PFSK-1 (cell line): ENCODE results near the gene CACNA1I.

ENCODE experiments used
- FOXP2 ChIP-seq: optimal IDR thresholded peaks from 2 replicates; pipeline ENCODE3; 2011; ENCODE audit warnings: borderline replicate concordance, control low read depth, inconsistent platforms; ENCODE audit not compliant: insufficient read depth; ENCODE audit errors: extremely low read length, extremely low read depth
- POLR2AphosphoS5 ChIP-seq: IDR thresholded peaks from 2 replicates; pipeline ENCODE4 v1.6.1; 2012; ENCODE audit warnings: low read depth, mild to moderate bottlenecking, control low read depth, low read length, moderate library complexity
- REST ChIP-seq, 2 experiments: IDR thresholded peaks; 2 replicates each; pipeline versions ENCODE4 v1.6.1 to v1.8.0; 2011 to 2012; ENCODE audit warnings: low read depth in 2 of 2, low read length in 2 of 2, control low read depth in 1 of 2, inconsistent platforms in 1 of 2, mild to moderate bottlenecking in 1 of 2, moderate library complexity in 1 of 2; ENCODE audit not compliant: insufficient read depth in 1 of 2
- SIN3A ChIP-seq: IDR thresholded peaks from 2 replicates; pipeline ENCODE4 v1.6.1; 2012; ENCODE audit warnings: mild to moderate bottlenecking, low read length, moderate library complexity, borderline replicate concordance; ENCODE audit not compliant: insufficient read depth
- TAF1 ChIP-seq: IDR thresholded peaks from 2 replicates; pipeline ENCODE4 v1.6.1; 2012; ENCODE audit warnings: low read length, control low read depth, borderline replicate concordance; ENCODE audit not compliant: insufficient read depth

The CACNA1I gene

GRCh38 chr22:39665661-39666431 is 95.3 kb downstream of the CACNA1I start:
- TF ChIP-seq FOXP2, result no peak
- no peak for TF ChIP-seq POLR2AphosphoS5
- no peak for TF ChIP-seq REST (IDR thresholded peaks at IDR 0.05; ENCODE audit: insufficient read depth in 1 of 2, low read depth in 2 of 2, low read length in 2 of 2)
- TF ChIP-seq SIN3A, result no peak
- TF ChIP-seq TAF1, result no peak

- no peak for TF ChIP-seq SIN3A
- no peak for TF ChIP-seq TAF1
- no peak for TF ChIP-seq REST (IDR thresholded peaks at IDR 0.05; ENCODE audit: insufficient read depth in 1 of 2, low read depth in 2 of 2, low read length in 2 of 2)
- TF ChIP-seq FOXP2, result no peak
- TF ChIP-seq POLR2AphosphoS5, result no peak
These were observed 95.9 kb downstream of the CACNA1I start for GRCh38 chr22:39666495-39666894.

DNA sequence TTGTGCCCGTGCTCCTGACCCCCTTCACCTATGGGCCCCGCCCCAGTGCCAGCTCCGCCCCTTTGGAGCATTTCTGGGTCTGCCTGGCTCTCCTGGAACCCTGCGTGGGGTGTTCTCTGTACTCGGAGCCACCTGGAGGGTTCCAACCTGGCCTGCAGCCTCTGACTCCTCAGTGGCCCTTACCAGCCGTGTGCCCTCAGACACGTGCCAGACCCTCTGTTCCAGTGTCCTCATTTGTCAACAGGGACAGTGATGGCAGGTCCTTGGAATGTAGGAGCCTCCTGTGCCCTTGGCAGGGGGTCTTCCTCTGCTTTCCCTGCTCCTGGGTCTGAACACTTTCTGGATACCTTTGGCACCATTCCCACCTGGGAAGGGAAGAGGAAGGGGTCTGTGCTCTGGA is 96.4 kb downstream of the CACNA1I start:
- TF ChIP-seq SIN3A (no peak), REST (IDR thresholded peaks at IDR 0.05; ENCODE audit: insufficient read depth in 1 of 2, low read depth in 2 of 2, low read length in 2 of 2) (no peak), TAF1 (no peak), FOXP2 (no peak), POLR2AphosphoS5 (no peak)

DNA sequence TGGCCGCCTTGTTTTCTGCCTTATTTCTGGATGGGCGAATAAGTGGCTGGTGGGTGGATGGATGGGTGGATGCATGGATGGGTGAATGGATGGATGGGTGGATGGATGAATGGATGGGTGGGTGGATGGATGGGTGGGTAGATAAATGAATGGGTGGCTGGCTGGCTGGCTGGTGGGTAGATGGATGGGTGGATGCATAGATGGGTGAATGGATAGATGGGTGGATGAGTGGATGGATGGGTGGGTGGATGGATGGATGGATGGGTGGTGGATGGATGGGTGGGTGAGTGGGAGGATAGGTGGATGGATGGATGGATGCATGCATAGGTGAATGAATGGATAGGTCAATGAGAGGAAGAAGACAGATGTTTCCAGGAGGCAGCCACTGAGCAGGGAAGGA is 98.9 kb downstream of the CACNA1I start:
- TF ChIP-seq POLR2AphosphoS5 (no peak), SIN3A (no peak), TAF1 (no peak), REST (IDR thresholded peaks at IDR 0.05; ENCODE audit: insufficient read depth in 1 of 2, low read depth in 2 of 2, low read length in 2 of 2) (no peak), FOXP2 (no peak)

DNA sequence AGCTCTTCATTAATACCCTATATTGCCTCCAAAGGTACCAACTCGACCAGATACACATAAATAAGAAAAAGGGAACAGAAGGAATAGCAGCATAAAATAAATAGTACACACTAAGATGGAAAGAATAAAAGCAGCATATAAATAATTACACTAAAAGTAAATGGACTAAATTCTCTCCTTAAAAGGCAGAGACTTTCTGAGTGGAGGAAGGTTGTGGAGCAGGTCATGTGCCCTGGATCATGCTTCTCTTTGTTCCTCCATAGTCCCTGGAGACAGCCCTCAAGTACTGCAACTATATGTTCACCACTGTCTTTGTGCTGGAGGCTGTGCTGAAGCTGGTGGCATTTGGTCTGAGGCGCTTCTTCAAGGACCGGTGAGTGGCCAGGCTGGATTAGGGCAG is 101.4 kb downstream of the CACNA1I start:
- TF ChIP-seq REST (IDR thresholded peaks at IDR 0.05; ENCODE audit: insufficient read depth in 1 of 2, low read depth in 2 of 2, low read length in 2 of 2) (no peak), POLR2AphosphoS5 (no peak), SIN3A (no peak), FOXP2 (no peak), TAF1 (no peak)
